ENCODE measurements around the gene RNF217. TPM values are rescaled to one million over a fixed set of nuclear protein-coding genes. Genes with fewer than 3 reads are reported as not detected.

Gene RNF217
- total RNA-seq, 3 donors from 2014 or later = 40.1 to 43.3 (median 41.0) TPM

- no peaks in the 10 kb centered on the region for H3K27me3 ChIP-seq
- intact Hi-C loops (cut with DNase I; ENCODE audit: low total_unique reads) = no loop called here
- H3K4me3 ChIP-seq = no peak overlapping the region
- no peaks in the 10 kb centered on the region for H3K4me1 ChIP-seq
- DNase-seq (ENCODE audit: low spot score in 2 of 2) = no peak
- H3K27ac ChIP-seq = no peak overlapping the region
- H3K36me3 ChIP-seq = peaks cover 7% of the 10 kb centered on the region
- peaks cover 0 to 14% of the 10 kb centered on the region in 2 donors for H3K9me3 ChIP-seq
- TF ChIP-seq CTCF (IDR thresholded peaks at IDR 0.05) (no peak), POLR2A (IDR thresholded peaks at IDR 0.05) (no peak), POLR2AphosphoS5 (IDR thresholded peaks at IDR 0.05) (no peak)
Measured at GRCh38 chr6:124977067-124977908, 15.1 kb downstream of the RNF217 start.

GRCh38 chr6:124978451-124979293 is 16.4 kb downstream of the RNF217 start:
- TF ChIP-seq CTCF (IDR thresholded peaks at IDR 0.05) (no peak), POLR2AphosphoS5 (IDR thresholded peaks at IDR 0.05) (no peak), POLR2A (IDR thresholded peaks at IDR 0.05) (no peak)
- intact Hi-C loops (cut with DNase I; ENCODE audit: low total_unique reads) = no loop called here
- no peaks in the 10 kb centered on the region for H3K4me1 ChIP-seq

GRCh38 chr6:124979294-124979678 is 17.0 kb downstream of the RNF217 start:
- no peak for DNase-seq (ENCODE audit: low spot score in 2 of 2)
- H3K4me1 ChIP-seq = no peaks in the 10 kb centered on the region

More at GRCh38 chr6:124978451-124979293, 16.4 kb downstream of the RNF217 start:
- Histone ChIP-seq H3K27me3 (no peaks in the 10 kb centered on the region), H3K27ac (no peak overlapping the region), H3K9me3 (peaks cover 0 to 14% of the 10 kb centered on the region in 2 donors), H3K36me3 (peaks cover 7% of the 10 kb centered on the region), H3K4me3 (no peak overlapping the region)
- no peak for DNase-seq (ENCODE audit: low spot score in 2 of 2)

GRCh38 chr6:124982669-124983068 is 20.4 kb downstream of the RNF217 start:
- no peak for DNase-seq (ENCODE audit: low spot score in 2 of 2)
- no peak overlapping the region for H3K27ac ChIP-seq
- H3K4me3 ChIP-seq = no peak overlapping the region
- H3K4me1 ChIP-seq = no peaks in the 10 kb centered on the region
- no peaks in the 10 kb centered on the region for H3K27me3 ChIP-seq
- intact Hi-C loops (cut with DNase I; ENCODE audit: low total_unique reads) = no loop called here
- TF ChIP-seq POLR2AphosphoS5 (IDR thresholded peaks at IDR 0.05) = no peak
- no peak for TF ChIP-seq POLR2A (IDR thresholded peaks at IDR 0.05)
- no peak for TF ChIP-seq CTCF (IDR thresholded peaks at IDR 0.05)
- H3K36me3 ChIP-seq = peaks cover 7% of the 10 kb centered on the region
- H3K9me3 ChIP-seq = peaks cover 0 to 14% of the 10 kb centered on the region in 2 donors

More at GRCh38 chr6:124979294-124979678, 17.0 kb downstream of the RNF217 start:
- H3K9me3 ChIP-seq = peaks cover 0 to 14% of the 10 kb centered on the region in 2 donors
- no peaks in the 10 kb centered on the region for H3K27me3 ChIP-seq
- H3K4me3 ChIP-seq = no peak overlapping the region
- TF ChIP-seq CTCF (IDR thresholded peaks at IDR 0.05) = no peak
- H3K36me3 ChIP-seq = peaks cover 7% of the 10 kb centered on the region
- no peak overlapping the region for H3K27ac ChIP-seq
- intact Hi-C loops (cut with DNase I; ENCODE audit: low total_unique reads) = no loop called here
